Measurements from ENCODE around the gene CPSF4. TPM values are rescaled to one million over a fixed set of nuclear protein-coding genes. Genes with fewer than 3 reads are reported as not detected.
A peak's percentile ranks its signal among the peaks of the same experiment; 100 is the strongest.
"Not testable (repeated sequence)": the region's sequence is repeated elsewhere in the genome, so short reads cannot be mapped to it uniquely, and the experiment has no call there.

CPSF4 gene
- total RNA-seq, 2 donors from 2014 or later: 40.4 to 97.4 TPM

DNA sequence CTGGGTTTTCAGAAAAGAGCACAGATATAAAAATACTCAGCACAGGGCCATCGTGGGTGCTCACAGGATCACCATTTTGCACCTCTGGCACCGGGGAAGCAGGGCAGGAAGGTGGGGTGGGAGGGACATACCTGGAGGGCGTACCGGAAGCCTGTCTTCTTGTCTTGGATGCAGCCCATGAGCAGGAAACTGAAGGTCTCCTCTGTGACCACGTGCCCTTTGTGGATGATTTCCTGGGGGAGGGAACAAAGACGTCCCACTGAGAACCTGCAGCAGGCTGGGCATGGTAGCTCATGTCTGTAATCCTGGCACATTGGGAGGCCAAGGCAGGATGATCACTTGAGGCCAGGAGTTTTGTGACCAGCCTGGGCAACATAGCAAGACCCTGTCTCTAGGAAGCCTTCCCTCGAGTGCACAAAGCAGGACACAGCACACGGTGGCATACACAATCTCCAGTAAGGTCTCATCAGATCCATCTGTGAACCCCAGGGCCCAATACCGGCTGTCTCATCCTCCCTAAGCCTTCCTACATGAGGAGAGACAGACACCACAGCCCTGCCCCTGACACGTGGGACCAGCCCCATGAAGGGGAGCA lies 9.7 kb upstream of the CPSF4 start:
- 71% methylated on average over 10 of the region's 10 CpGs for WGBS
- H3K4me1 ChIP-seq (replicated peaks): peaks cover 12% of the 10 kb centered on the region
- no peak for DNase-seq (ENCODE audit: low spot score)
- intact Hi-C loops (cut with DNase I): no loop called here
- no peaks in the 10 kb centered on the region for H3K9me3 ChIP-seq
- H3K36me3 ChIP-seq: peaks cover 13 to 21% of the 10 kb centered on the region in 2 donors
- no peak overlapping the region for H3K27ac ChIP-seq
- TF ChIP-seq, protein P1, sequence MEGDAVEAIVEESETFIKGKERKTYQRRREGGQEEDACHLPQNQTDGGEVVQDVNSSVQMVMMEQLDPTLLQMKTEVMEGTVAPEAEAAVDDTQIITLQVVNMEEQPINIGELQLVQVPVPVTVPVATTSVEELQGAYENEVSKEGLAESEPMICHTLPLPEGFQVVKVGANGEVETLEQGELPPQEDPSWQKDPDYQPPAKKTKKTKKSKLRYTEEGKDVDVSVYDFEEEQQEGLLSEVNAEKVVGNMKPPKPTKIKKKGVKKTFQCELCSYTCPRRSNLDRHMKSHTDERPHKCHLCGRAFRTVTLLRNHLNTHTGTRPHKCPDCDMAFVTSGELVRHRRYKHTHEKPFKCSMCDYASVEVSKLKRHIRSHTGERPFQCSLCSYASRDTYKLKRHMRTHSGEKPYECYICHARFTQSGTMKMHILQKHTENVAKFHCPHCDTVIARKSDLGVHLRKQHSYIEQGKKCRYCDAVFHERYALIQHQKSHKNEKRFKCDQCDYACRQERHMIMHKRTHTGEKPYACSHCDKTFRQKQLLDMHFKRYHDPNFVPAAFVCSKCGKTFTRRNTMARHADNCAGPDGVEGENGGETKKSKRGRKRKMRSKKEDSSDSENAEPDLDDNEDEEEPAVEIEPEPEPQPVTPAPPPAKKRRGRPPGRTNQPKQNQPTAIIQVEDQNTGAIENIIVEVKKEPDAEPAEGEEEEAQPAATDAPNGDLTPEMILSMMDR (IDR thresholded peaks at IDR 0.05): no peak
- TF ChIP-seq POLR2A (IDR thresholded peaks at IDR 0.05) (no peak), POLR2AphosphoS5 (IDR thresholded peaks at IDR 0.05) (no peak)
- H3K27me3 ChIP-seq (replicated peaks; ENCODE audit: insufficient read depth): no peaks in the 10 kb centered on the region
- no peak overlapping the region for H3K4me3 ChIP-seq

DNA sequence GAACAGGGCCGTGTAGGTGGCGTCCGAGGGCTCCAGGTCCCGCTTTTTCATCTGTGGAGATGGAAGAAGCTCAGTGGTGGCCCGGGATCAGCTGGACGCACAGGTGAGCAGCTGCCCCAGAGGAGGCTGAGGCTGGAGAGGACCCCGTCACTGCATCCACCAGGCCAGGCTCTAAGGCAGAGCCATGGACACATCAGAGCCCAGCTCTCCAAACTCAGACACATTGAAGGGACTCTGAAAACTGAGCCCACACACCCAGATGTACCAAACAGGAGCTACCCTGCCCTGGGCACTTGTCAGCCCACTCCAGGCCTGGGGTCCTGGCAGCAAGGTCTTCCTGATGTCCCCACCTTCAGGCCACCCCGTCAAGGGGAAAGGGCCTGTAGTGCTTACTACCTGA lies 9.0 kb upstream of the CPSF4 start:
- peaks cover 10 to 15% of the 10 kb centered on the region in 2 donors for H3K36me3 ChIP-seq
- no peaks in the 10 kb centered on the region for H3K9me3 ChIP-seq
- intact Hi-C loops (cut with DNase I): no loop called here
- peaks cover 12% of the 10 kb centered on the region for H3K4me1 ChIP-seq (replicated peaks)
- 92% methylated on average over 8 of the region's 8 CpGs for WGBS
- TF ChIP-seq POLR2A (IDR thresholded peaks at IDR 0.05): no peak
- TF ChIP-seq, protein P1 (IDR thresholded peaks at IDR 0.05): no peak
- TF ChIP-seq POLR2AphosphoS5 (IDR thresholded peaks at IDR 0.05): no peak
- H3K27me3 ChIP-seq (replicated peaks; ENCODE audit: insufficient read depth): no peaks in the 10 kb centered on the region
- no peak overlapping the region for H3K4me3 ChIP-seq
- H3K27ac ChIP-seq: no peak overlapping the region
- DNase-seq (ENCODE audit: low spot score): no peak

- H3K4me1 ChIP-seq (replicated peaks): peaks cover 12% of the 10 kb centered on the region
Measured at GRCh38 chr7:99431756-99432540, 6.8 kb upstream of the CPSF4 start.

DNA sequence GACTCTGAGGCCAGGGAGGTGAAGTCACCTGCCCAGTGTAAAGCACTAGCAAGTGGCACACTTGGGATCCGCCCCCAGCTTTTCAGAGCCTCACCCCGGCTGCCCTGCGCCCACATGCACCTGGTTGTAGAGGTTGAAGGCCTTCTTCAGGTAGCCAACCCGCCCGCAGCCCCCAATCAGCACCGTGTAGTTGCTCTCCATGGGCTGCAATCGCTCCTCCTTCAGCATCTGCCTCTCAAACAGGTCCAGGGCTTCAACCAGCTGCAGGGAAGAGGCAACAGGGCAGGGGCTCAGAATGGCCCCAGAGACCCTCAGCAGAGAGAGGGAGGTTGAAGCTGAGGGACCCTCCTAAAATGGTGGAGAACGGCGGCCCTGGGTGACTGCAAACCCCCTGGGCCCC lies 5.6 kb upstream of the CPSF4 start:
- Histone ChIP-seq H3K4me1 (replicated peaks) (peaks cover 12% of the 10 kb centered on the region), H3K36me3 (peaks cover 5 to 9% of the 10 kb centered on the region in 2 donors), H3K9me3 (no peaks in the 10 kb centered on the region), H3K27ac (peak overlapping the region; percentile 34 to 52), H3K4me3 (no peak overlapping the region), H3K27me3 (replicated peaks; ENCODE audit: insufficient read depth) (no peaks in the 10 kb centered on the region)
- intact Hi-C loops (cut with DNase I): no loop called here
- no peak for TF ChIP-seq POLR2AphosphoS5 (IDR thresholded peaks at IDR 0.05)
- TF ChIP-seq, protein P1 (IDR thresholded peaks at IDR 0.05): no peak
- TF ChIP-seq POLR2A (IDR thresholded peaks at IDR 0.05): no peak
- no peak for DNase-seq (ENCODE audit: low spot score)
- 80% methylated on average over 9 of the region's 9 CpGs for WGBS

More at GRCh38 chr7:99431756-99432540, 6.8 kb upstream of the CPSF4 start:
- peak; percentile 56 for DNase-seq (ENCODE audit: low spot score)
- intact Hi-C loops (cut with DNase I); H3K9me3 ChIP-seq; H3K4me3 ChIP-seq; H3K36me3 ChIP-seq; H3K27me3 ChIP-seq (replicated peaks; ENCODE audit: insufficient read depth): not testable (repeated sequence)
- peak overlapping the region; percentile 34 to 52 for H3K27ac ChIP-seq
- 34% methylated on average over 13 of the region's 13 CpGs for WGBS
- TF ChIP-seq POLR2AphosphoS5 (IDR thresholded peaks at IDR 0.05): peak; percentile 69

DNA sequence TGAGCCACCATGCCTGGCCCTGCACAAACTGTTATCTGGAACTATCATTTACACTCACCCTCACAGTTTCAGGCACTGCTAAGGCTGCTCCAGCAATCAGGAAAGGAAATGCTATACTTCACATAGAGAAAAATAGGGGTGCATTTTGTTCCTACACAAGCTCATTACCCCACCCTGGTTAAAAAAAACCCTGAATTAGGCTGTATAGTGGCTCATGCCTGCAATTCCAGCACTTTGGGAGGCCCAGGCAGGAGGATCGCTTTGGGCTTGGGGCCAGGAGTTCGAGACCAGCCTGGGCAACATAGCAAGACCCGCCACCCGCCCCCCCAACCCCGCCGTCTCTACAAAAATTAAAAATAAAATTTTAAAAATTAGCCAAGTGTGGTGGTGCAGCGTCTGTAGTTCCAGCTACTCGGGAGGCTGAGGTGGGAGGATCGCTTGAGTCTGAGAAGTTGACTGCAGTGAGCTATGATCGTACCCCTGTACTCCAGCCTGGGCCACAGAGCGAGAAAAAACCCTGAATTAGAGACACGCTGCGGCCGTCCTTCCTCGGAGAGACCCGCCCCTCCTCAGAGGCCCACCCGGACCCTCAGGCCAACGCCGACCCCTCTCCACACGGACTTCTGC lies 684 bp upstream of the CPSF4 start:
- Histone ChIP-seq H3K27ac (peak overlapping the region; percentile 83 to 89), H3K4me3 (peak overlapping the region; percentile 92 to 93), H3K27me3 (replicated peaks; ENCODE audit: insufficient read depth) (no peaks in the 10 kb centered on the region), H3K36me3 (no peaks in the 10 kb centered on the region), H3K9me3 (no peaks in the 10 kb centered on the region), H3K4me1 (replicated peaks) (peaks cover 3% of the 10 kb centered on the region)
- intact Hi-C loops (cut with DNase I): no loop called here
- 13% methylated on average over 20 of the region's 20 CpGs for WGBS
- TF ChIP-seq, protein P1 (IDR thresholded peaks at IDR 0.05): no peak
- TF ChIP-seq POLR2AphosphoS5 (IDR thresholded peaks at IDR 0.05): no peak
- TF ChIP-seq POLR2A (IDR thresholded peaks at IDR 0.05): no peak
- DNase-seq (ENCODE audit: low spot score): no peak
